GM19043 (cell line): ENCODE results near the gene KRT80.

Experiments
- ATAC-seq: cut with Tn5 transposase; IDR thresholded peaks from one replicate; pipeline ENCODE4 v1.9.1; 2021; ENCODE audit warnings: low read depth; ENCODE audit not compliant: unreplicated experiment

KRT80 gene

GRCh38 chr12:52119398-52120254, 72.2 kb downstream of the KRT80 start:
- no peak for ATAC-seq
